ENCODE measurements around the gene TGFB1I1.
"Not testable (repeated sequence)": the region's sequence is repeated elsewhere in the genome, so short reads cannot be mapped to it uniquely, and the experiment has no call there.

The TGFB1I1 gene

DNA sequence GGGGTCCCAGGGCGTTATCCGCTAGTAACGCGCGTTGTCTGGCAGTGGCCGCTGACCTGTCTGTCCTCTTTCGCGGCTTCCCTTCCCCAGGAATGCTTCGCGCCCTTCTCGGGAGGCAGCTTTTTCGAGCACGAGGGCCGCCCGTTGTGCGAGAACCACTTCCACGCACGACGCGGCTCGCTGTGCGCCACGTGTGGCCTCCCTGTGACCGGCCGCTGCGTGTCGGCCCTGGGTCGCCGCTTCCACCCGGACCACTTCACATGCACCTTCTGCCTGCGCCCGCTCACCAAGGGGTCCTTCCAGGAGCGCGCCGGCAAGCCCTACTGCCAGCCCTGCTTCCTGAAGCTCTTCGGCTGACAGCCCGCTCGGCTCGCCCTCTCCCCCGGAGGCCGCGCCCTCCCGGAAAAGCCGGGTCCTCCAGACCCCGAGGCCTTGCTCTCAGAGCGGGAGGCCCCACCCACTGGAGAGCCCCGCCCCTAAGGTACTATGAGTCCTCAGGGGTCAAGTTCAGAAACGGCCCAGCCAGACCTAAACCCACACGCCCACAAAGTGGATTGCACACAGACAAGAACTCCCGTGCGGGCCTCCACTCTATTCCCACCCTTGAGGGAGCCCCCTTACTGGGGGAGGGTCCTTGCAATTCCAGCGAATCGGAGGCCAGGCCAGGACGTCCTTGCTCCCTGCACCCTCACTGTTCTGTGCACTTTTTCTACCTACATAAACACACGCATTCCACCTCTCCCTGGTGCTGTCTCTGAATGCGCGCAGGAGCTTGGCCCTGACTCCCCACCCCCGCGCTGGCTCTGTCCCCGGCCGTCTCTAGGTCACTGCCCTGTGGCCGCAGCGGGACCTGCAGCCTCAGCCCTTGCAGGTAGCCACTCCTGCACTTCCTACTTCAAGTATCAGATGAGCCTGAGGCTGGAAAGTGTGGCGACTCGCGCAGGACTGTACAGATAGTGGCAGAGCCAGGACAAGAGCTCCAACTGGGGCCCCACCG, 5.6 kb downstream of the TGFB1I1 start:
- H3K4me3 ChIP-seq (ENCODE audit: low read length): peak overlapping the region; percentile 34
- TF ChIP-seq, protein P1, sequence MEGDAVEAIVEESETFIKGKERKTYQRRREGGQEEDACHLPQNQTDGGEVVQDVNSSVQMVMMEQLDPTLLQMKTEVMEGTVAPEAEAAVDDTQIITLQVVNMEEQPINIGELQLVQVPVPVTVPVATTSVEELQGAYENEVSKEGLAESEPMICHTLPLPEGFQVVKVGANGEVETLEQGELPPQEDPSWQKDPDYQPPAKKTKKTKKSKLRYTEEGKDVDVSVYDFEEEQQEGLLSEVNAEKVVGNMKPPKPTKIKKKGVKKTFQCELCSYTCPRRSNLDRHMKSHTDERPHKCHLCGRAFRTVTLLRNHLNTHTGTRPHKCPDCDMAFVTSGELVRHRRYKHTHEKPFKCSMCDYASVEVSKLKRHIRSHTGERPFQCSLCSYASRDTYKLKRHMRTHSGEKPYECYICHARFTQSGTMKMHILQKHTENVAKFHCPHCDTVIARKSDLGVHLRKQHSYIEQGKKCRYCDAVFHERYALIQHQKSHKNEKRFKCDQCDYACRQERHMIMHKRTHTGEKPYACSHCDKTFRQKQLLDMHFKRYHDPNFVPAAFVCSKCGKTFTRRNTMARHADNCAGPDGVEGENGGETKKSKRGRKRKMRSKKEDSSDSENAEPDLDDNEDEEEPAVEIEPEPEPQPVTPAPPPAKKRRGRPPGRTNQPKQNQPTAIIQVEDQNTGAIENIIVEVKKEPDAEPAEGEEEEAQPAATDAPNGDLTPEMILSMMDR (conservative IDR thresholded peaks at IDR 0.05; ENCODE audit: low read depth, low read length): no peak
- DNase-seq (ENCODE audit: low read depth): no peak

DNA sequence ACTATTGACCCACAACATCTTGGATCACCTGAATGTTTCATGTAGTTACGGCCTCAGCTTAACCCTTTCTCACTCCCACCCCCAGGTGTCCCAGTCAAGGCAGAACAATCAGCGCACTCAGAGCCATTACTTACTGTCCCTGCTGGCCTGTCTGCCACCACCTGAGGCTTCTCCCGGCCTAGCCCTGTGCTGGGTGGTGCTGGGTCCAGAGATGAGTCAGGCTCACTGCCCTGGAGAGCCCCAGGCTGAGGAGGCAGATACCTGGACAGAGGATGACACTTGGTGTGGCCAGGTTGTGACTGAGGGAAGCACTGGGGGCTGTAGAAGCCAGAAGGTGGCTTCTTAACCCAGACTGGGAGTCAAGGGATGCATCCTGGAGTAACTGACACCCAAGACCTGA, 7.0 kb downstream of the TGFB1I1 start:
- TF ChIP-seq, protein P1 (conservative IDR thresholded peaks at IDR 0.05; ENCODE audit: low read depth, low read length): no peak
- no peak for DNase-seq (ENCODE audit: low read depth)

DNA sequence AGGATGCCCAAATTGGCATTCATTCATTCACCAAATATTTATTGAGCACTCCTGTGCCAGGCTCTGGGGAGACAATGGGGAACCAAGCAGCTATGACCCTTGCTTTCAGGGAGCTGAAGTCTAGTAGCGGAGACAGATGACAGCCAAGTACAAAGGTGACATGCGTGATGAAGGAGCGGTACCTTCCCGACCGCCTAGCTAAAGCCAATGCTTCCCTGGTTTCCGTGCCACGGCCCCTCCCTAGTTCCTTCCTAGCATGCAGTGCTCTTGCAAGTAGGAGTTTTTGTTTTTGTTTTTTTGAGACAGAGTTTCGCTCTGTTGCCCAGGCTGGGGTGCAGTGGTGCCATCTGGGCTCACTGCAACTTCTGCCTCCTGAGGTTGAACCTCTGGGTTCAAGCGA, 7.8 kb downstream of the TGFB1I1 start:
- H3K4me3 ChIP-seq (ENCODE audit: low read length): no peak overlapping the region
- DNase-seq (ENCODE audit: low read depth): no peak
- TF ChIP-seq, protein P1 (conservative IDR thresholded peaks at IDR 0.05; ENCODE audit: low read depth, low read length): no peak

More for the DNA sequence above, 7.0 kb downstream of the TGFB1I1 start:
- H3K4me3 ChIP-seq (ENCODE audit: low read length): no peak overlapping the region

DNA sequence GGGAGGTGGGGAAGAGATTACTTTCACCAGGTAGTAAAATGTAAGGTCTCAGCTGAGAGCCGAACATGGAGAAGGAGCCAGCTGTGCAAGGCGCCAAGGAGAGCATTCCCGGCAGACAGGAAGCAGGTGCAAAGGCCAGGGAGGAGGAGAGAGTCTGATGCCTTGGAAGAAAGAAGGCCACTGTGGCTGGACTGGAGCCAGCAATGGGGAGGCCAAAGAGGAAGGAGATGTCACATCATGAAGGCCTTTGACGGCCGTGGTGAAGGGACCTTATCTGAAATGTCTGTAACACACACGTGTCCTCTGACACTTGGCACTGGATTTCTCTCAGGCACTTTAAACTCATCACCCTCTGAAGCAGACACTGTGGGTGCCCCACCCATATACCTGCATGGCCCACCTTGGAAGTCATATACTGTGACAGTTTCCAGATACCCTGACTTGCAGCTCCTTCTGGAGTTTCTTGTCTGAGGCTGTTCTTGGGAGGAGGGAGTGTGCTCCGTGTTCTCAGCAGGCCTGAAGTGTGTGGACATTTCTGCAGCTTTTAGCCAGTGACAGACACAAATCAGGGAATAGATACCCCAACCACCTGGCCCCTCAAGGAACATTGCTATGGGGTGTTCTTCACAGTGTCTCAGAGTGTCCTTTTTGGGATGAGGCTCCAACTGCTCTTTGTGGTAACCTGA, 9.0 kb downstream of the TGFB1I1 start:
- TF ChIP-seq, protein P1 (conservative IDR thresholded peaks at IDR 0.05; ENCODE audit: low read depth, low read length): no peak
- no peak overlapping the region for H3K4me3 ChIP-seq (ENCODE audit: low read length)
- DNase-seq (ENCODE audit: low read depth): no peak

DNA sequence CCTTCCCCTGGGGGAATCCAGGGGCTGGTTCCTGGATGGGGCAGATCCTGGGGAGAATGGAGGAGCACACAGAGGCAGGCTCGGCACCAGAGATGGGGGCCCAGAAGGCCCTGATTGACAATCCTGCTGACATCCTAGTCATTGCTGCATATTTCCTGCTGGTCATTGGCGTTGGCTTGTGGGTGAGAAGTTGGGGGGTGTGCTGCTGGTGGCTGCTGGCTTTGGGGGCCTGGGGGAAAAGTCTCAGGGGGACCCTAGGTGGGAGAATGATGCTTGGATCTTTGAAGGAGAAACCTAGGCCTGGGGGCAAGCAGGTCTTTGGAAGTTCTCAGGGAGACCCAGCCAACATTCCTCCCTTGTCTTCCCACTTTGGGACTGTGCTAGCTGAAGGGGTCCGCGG, 11.1 kb downstream of the TGFB1I1 start, which contains the start of gene SLC5A2:
SLC5A2 (plus strand) TSS at position 43 of the 400 bp plus-strand sequence; CDS start at position 57, 14 bp downstream.
- DNase-seq (ENCODE audit: low read depth): no peak
- TF ChIP-seq, protein P1 (conservative IDR thresholded peaks at IDR 0.05; ENCODE audit: low read depth, low read length): no peak
- H3K4me3 ChIP-seq (ENCODE audit: low read length): no peak within 1 kb of the TSS

DNA sequence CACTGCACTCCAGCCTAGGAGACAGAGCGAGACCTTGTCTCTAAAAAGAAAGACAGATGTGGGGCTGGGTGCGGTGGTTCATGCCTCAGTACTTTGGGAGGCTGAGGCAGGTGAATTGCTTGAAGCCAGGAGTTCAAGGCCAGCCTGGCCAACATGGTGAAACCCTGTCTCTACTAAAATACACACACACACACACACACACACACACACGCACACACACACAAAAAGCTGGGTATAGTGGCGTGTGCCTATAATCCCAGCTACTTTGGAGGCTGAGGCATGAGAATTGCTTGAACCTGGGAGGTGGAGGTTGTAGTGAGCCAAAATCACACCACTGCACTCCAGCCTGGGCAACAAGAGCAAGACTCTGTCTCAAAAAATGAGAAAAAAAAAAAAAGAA, 12.1 kb downstream of the TGFB1I1 start:
- not testable (repeated sequence) for DNase-seq (ENCODE audit: low read depth); H3K4me3 ChIP-seq (ENCODE audit: low read length)

DNA sequence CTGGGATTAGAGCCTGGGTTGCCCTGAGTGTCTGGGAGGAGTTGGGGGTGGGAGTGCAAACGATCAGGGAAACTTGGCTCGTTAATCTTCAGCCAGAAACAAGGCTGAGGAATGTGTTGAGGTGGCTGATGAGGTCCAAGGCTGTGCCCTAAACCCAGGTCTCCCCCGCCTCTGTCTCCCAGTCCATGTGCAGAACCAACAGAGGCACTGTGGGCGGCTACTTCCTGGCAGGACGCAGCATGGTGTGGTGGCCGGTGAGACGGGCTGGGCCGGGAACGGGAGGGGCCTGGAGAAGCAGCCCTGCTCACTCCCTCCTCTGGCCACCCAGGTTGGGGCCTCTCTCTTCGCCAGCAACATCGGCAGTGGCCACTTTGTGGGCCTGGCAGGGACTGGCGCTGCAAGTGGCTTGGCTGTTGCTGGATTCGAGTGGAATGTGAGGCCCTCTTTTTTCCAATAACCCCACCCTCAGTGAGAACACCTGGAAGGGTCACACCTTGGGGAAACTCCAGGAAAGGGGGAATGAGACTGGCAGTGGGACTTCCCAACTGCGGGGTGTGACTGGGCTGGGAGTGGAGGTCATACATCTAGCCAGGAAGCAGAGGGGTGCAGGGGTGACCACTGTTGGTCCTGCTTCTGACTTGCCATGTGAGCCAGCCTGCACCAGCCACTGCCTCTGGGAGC, 12.7 kb downstream of the TGFB1I1 start:
- TF ChIP-seq, protein P1 (conservative IDR thresholded peaks at IDR 0.05; ENCODE audit: low read depth, low read length): no peak
- no peak for DNase-seq (ENCODE audit: low read depth)
- no peak overlapping the region for H3K4me3 ChIP-seq (ENCODE audit: low read length)

All from retinal pigment epithelial cell (primary cell).